ENCODE data around the gene MS4A3.

- TF ChIP-seq, protein P1, sequence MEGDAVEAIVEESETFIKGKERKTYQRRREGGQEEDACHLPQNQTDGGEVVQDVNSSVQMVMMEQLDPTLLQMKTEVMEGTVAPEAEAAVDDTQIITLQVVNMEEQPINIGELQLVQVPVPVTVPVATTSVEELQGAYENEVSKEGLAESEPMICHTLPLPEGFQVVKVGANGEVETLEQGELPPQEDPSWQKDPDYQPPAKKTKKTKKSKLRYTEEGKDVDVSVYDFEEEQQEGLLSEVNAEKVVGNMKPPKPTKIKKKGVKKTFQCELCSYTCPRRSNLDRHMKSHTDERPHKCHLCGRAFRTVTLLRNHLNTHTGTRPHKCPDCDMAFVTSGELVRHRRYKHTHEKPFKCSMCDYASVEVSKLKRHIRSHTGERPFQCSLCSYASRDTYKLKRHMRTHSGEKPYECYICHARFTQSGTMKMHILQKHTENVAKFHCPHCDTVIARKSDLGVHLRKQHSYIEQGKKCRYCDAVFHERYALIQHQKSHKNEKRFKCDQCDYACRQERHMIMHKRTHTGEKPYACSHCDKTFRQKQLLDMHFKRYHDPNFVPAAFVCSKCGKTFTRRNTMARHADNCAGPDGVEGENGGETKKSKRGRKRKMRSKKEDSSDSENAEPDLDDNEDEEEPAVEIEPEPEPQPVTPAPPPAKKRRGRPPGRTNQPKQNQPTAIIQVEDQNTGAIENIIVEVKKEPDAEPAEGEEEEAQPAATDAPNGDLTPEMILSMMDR (IDR thresholded peaks at IDR 0.05) = no peak
- TF ChIP-seq ZFX (IDR thresholded peaks at IDR 0.05; ENCODE audit: borderline replicate concordance) = no peak
Observed at GRCh38 chr11:60119710-60120109, 63.2 kb downstream of the MS4A3 start.
